ENCODE results near the gene NXT1.

NXT1 gene

DNA sequence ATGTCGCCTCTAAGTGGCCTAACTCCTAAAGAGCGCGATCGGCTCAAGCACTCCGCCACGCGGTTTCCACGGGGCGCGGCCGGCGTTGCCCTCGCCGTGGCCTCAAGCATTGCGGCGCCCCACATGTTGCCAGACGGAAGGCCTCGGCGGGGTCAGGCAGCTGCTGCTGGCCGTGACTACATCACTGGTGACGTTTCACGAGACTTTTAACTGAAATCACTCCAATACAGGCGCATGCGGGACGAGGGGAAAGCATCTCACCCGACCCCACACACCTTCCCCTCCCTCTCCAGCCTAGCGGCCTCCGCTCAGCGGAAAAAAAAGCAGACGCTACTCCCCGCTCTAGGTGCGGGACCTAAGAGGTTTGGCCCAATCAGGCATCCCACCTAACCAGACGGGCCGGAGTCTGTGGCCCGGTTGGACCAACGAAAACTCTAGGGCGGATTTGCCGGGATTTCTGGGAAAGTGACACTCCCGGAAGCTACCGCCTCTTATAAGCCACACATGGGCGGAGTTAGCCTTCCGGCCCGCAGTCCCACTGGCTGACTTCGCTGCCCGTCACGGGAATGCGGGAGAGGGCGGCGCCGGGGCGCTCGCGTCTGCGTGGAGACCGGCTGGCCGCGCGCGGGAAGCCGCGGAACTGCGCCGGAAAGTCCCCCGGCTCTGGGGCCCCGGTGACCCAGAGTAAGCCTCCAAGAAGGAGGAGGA lies at the start of gene NXT1:
Gene NXT1 (plus strand): TSS at position 596 of the 708 bp plus-strand sequence. CDS start 3,251 bp downstream, outside the sequence.
- H3K9me3 ChIP-seq (ENCODE audit: severe bottlenecking) = no peaks in the 10 kb centered on the region
- peaks cover 30% of the 10 kb centered on the region for H3K36me3 ChIP-seq
- peak within 1 kb of the TSS; percentile 87 for H3K4me3 ChIP-seq (ENCODE audit: low read depth, low read length)
- peak within 1 kb of the TSS; percentile 97 for H3K27ac ChIP-seq
- peak; percentile 97 for DNase-seq
- H3K27me3 ChIP-seq (ENCODE audit: insufficient read depth, low read depth, severe bottlenecking) = no peaks in the 10 kb centered on the region
- TF ChIP-seq CTCF (IDR thresholded peaks at IDR 0.05; ENCODE audit: low read depth, low read length) = no peak

DNA sequence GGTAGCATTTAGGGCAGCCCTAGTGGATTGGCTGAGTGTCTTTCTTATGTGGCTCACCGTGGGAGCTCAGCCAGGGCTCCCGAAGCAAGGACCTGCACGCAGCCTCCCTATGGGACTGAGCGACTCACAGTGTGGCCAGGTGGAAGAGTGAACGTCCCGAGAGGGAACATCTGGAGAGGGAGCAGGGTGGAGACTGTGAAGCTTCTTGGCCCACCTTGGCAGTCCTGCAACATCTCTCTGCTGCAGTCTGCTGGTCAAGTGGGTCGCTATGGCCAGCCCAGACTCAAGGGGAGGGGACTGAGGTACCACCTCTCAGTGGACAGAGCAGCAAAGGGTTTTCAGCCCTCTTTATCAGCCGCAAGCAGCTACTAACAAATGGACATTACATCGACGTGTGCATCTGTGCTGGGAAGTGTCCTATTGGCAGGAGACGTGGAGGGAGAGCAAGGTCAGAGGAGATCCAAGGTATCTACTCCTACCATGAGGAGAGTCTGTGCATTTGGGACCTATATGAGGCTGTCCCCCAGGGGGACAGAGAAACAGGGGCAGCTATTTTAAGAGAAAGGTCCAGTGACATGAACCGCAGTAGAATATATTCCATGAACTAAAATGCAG lies 49.0 kb upstream of the NXT1 start:
- Histone ChIP-seq H3K36me3 (no peaks in the 10 kb centered on the region), H3K27me3 (ENCODE audit: insufficient read depth, low read depth, severe bottlenecking) (peaks cover 94% of the 10 kb centered on the region), H3K27ac (no peak overlapping the region), H3K9me3 (ENCODE audit: severe bottlenecking) (no peaks in the 10 kb centered on the region), H3K4me3 (ENCODE audit: low read depth, low read length) (no peak overlapping the region)
- no peak for DNase-seq
- TF ChIP-seq CTCF (IDR thresholded peaks at IDR 0.05; ENCODE audit: low read depth, low read length) = no peak

DNA sequence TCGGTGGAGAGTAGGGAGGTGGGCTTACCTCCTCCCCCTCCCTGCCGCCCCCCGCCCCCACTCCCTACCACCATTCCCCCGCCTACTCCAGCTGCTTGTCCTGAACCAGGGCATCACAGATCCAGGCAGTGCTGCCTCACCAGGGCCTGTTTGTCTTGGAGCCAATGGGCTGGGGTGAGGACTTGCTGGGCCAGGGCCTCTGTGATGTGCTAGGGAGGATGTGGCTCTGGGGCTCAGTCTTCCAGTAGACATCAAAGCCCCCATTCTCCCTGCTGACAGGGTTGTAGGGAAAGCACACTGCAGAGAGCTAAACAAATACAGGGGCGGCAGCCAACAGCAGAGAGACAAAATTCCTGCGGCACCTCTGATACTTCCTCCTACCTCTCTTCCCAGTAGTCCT lies 48.2 kb upstream of the NXT1 start:
- no peak overlapping the region for H3K27ac ChIP-seq
- TF ChIP-seq CTCF (IDR thresholded peaks at IDR 0.05; ENCODE audit: low read depth, low read length) = no peak
- H3K27me3 ChIP-seq (ENCODE audit: insufficient read depth, low read depth, severe bottlenecking) = peaks cover 86% of the 10 kb centered on the region

DNA sequence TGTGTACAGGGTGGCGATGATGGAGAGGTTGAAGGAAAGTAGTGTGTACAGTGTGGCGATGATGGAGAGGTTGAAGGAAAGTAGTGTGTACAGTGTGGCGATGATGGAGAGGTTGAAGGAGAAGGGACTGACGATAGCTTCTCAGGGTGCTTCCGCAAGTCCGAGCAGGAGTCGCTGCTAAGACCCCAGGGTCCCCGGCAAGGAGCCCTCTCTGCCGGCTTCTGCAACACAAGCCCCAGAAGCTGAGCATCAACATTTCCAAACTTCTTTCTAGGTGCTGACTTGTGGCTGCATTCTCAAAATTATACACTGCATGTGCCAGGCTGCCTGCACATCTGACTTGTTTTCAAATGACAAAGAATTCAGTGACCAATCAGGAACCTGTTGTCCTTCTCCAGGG lies 47.8 kb upstream of the NXT1 start:
- no peaks in the 10 kb centered on the region for H3K9me3 ChIP-seq (ENCODE audit: severe bottlenecking)
- H3K36me3 ChIP-seq = no peaks in the 10 kb centered on the region
- H3K4me3 ChIP-seq (ENCODE audit: low read depth, low read length) = no peak overlapping the region
- DNase-seq = no peak
- H3K27ac ChIP-seq = no peak overlapping the region
- no peak for TF ChIP-seq CTCF (IDR thresholded peaks at IDR 0.05; ENCODE audit: low read depth, low read length)
- peaks cover 82% of the 10 kb centered on the region for H3K27me3 ChIP-seq (ENCODE audit: insufficient read depth, low read depth, severe bottlenecking)

More for the DNA sequence above, 48.2 kb upstream of the NXT1 start:
- no peak overlapping the region for H3K4me3 ChIP-seq (ENCODE audit: low read depth, low read length)
- no peaks in the 10 kb centered on the region for H3K36me3 ChIP-seq
- no peak for DNase-seq
- H3K9me3 ChIP-seq (ENCODE audit: severe bottlenecking) = no peaks in the 10 kb centered on the region

DNA sequence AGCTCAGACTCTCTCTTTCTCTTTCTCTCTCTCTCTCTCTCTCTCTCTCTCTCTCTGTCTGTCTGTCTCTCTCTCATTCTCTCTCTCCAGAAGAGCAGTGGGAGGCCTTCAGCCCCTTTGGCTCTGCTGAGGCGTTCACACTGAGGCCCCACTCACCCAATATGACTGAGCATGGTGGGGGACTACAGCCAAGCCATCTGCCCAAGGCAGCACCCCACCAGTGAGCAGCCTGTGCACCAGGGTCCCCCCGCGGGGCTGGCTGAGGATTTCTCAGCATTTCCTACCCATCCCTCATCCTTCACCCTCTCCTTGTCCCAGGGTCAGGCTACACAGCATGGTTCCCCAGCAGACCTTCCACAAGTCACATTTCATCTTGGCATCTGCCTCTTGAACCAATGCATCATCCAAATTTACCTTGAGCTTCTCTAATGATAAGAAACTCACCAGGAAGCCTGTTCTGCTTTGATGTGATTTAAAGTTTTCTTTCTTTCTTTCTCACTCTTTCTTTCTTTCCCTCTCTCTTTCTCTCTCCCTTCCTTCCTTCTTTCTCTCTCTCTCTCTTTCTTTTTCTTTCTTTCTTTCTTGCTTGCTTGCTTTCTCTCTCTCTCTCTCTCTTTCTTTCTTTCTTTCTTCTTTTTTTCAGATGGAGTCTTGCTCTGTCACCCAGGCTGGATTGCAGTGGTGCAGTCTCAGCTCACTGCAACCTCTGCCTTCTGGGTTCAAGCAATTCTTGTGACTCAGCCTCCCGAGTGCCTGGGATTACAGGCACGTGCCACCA lies 47.1 kb upstream of the NXT1 start:
- Histone ChIP-seq H3K36me3 (no peaks in the 10 kb centered on the region), H3K27ac (no peak overlapping the region), H3K9me3 (ENCODE audit: severe bottlenecking) (no peaks in the 10 kb centered on the region), H3K4me3 (ENCODE audit: low read depth, low read length) (no peak overlapping the region), H3K27me3 (ENCODE audit: insufficient read depth, low read depth, severe bottlenecking) (peaks cover 82% of the 10 kb centered on the region)
- no peak for TF ChIP-seq CTCF (IDR thresholded peaks at IDR 0.05; ENCODE audit: low read depth, low read length)
- DNase-seq = no peak
